Left renal pelvis (tissue), 4 donors: ENCODE measurements around the gene SREBF1. TPM values are rescaled to one million over a fixed set of nuclear protein-coding genes. Genes with fewer than 3 reads are reported as not detected.

Source experiments
- DNase-seq, 4 donors: peaks; one replicate each; pipeline ENCODE4 v3.0.0-alpha.2; 2013; ENCODE audit warnings: low read depth in 4 of 4, low spot score in 3 of 4
- polyA plus RNA-seq, 4 donors: library from polyadenylated mRNA; unstranded; fragments of 120-200 nt; gene quantifications; one replicate each; pipeline ENCODE4 v1.2.1, GENCODE V29; 2013; ENCODE audit not compliant: insufficient read length in 4 of 4

SREBF1 gene
- polyA plus RNA-seq, 4 donors = 39.2 to 64.0 (median 50.9) TPM

DNA sequence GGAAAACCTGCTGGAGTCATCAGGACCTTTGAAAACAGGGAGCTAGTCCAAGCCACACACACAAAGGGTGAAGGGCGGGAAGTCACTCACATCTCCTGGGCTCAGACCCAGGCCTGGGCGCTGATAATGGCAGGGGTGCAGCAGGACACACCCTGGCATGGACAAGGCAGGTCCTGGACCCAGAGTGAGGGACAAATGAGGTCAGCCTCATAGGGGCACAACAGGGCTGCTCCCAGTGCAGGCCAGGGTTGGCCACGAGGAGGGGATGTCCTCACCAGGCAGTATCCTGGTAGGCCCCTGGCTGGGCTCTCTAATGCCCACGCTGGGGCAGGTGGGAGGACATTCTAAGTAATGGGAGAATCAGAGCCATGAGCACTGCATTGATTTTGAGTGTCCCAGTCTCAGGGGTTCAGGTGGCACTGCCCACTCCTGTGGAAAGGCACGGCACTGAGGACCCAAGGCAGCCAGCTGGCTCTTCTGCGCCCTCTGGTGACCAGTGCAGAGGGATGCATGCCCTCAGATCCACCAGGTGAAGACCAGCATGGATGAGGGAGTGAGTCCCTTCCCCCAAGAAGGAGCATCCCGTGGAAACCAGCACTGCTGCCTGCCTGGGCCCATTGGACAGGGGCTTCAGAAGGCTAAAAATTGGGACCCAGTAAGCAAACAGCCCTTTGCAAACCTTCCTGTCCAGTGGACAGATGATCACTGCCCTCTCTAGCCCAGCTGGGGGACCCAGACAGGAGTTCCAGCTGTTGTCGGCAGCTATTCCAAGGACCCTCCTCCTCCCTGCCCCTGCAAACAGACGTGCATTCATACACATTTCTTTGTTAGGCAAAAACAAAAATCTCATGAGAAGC lies 23.4 kb upstream of the SREBF1 start:
- DNase-seq = no peak

DNA sequence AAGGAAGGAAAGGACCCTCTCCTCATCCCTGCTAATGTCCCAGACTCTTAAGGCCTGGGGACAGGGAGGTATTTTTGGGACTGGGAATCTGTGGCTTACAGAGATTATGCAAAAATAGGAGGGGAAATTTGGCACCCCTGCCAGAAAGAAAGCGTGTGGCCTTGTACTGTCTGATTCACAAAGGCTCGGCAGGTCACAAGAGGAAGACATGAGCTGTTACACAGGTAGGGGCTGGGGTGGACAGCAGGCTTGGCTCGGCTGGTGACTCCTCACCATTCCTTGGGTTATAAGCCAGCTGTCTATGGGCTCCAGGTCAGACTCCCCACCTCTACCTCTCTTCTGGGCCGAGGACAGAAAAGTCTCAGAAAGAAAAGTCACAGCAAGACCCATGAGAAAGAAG lies 20.7 kb upstream of the SREBF1 start:
- DNase-seq = no peak

DNA sequence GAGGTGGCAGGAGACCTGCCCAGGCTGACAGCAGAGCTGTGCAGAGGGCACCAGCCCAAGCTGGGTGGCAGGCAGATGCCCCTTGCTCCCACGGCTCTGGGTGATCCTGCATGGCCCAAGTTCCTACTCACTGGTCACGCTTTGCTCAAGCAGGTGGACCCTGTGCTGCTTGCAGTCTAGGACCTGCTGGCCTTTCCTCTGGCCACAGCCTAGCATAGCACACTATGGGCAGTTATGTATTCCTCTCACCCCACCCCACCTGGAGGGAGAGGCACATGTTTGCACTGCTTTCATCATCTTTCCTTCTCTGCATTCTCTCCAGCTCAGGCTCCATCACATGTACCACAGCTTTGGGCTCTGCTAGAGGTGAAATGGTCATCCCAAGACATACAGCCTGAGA lies 19.6 kb upstream of the SREBF1 start:
- no peak for DNase-seq

DNA sequence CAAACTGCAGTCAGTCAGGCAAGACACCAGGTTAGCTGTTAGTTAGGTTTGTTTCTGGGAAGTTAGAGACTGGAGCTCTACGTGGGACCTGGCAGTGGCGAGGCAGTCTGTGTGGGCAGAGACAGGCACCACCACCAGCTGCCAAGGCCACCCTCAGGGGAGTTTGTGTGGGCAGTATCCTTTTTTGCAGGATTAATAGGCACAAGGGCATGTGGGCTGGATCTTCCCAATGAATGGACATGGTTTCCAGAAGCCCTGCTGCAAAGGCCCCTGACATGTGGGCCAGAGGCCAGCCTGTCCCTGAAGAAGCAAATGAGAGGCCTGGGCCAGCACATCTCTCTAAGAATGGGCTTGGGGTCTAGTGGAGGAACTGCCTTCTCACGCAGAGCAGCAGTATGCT lies 19.2 kb upstream of the SREBF1 start:
- DNase-seq = no peak

DNA sequence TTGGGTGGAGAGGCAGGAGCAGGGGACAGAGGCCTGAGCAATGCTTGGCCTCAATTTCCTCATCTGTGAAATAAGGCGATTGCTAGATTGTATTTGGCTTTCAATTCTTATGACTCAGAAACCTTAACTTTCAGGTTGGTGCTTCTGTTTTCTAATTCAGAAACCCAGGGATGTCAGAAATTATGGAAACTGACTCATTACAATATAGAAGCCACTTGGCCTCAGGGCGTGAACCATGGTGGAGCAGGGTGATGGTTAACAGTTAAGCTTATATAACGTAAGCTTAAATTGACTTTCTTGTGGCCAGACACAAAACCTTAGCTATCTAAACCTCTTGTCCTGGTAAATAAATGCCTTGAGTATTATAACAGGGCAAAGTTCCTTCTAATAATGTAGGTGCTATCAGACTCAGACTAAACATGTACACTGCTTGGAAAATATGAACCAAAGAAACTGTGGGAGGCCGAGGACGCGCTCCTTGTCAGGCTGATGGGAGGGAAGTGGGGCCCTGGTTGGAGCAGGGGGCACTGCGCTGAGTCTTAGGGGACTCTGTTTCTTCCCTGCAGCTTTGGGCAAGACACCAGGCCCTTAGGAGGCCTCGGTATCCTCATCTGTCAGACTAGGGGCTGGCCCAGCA lies 17.1 kb upstream of the SREBF1 start:
- DNase-seq = no peak

DNA sequence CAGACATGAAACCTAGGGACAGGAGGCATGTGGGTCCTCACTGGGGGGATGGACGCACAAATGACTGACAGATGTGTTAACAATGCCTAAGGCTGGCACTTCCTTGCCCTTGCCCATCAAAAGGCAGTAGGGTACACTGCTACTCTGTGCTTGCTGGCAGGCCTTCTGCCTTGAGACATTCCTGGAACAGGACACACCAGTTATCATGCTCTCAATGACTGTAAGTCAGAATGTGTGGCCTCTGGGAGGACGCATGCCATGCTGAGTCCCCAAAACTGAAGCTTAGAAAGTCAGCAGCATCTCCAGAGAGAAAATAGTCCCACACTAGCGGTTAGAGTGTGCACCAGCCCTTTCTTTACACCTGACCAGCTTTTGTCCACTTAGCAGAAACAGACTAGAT lies 16.1 kb upstream of the SREBF1 start:
- DNase-seq = no peak

DNA sequence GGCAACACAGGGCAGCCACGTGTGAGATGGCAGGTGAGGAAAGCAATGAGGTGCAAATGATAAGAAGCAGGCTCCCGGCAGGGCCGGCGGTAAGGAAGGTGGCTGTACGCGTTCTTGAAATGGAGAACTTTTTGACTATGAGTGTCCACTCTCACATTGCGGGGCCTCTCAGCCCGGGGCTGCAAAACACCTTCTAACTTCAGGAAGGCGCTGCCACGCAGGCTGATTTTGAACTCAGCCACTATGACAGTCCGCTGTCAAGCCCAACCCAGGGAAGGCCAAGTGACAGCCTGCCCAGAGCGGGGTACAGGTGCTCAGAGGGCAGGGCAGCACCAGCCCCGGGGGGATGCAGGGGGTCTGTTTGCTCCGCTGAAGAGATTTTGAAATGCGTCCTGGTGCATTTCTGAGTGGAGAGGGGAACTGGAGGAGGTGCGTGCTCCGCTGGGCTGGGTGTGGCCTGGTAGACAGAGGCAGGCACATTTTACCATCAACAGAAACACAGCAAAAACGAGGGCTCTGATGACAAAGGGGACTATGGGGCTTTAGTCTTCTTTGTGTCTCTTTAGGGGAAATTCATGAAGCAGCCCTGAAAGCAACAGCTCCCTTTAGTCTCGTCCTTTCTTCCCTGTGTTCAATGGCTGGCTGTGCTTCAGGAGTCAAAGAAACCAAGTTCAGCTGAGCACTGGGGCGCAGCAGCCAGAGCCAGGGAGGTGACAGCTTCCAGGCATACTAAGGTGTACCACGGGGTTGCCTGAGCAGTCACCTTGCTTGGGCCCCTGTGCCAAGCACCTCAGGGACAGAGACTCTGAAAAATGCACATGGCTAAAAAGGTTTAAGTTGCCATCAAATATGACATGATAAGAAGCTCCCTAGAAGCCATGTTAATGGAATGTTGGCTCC lies 14.6 kb upstream of the SREBF1 start:
- DNase-seq = no peak

DNA sequence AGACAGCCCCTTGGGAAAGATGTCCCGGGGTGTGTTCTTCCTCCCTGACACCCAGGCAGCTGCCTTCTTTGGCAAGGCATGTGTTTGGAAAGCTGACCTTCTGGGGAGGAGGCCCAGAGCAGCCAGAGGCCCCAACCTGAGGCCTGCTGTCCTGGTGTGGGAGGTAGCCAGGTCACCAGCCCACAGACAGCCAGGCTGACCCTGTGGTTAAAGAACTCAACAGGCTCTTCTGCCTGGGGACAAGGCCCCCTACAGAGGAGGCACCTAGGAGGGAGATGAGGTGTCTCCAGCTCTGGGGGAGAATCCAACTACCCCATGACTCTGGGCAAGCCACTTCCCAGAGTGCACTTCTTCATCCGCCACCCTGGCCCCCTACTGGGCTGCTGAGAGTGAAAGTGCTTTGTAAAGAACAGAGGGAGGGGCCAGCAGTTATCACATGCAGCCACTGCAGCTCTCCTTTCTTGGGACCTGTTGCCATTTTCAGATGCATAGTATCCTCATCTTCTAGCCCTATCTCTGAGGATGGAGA lies 13.1 kb upstream of the SREBF1 start:
- no peak for DNase-seq

DNA sequence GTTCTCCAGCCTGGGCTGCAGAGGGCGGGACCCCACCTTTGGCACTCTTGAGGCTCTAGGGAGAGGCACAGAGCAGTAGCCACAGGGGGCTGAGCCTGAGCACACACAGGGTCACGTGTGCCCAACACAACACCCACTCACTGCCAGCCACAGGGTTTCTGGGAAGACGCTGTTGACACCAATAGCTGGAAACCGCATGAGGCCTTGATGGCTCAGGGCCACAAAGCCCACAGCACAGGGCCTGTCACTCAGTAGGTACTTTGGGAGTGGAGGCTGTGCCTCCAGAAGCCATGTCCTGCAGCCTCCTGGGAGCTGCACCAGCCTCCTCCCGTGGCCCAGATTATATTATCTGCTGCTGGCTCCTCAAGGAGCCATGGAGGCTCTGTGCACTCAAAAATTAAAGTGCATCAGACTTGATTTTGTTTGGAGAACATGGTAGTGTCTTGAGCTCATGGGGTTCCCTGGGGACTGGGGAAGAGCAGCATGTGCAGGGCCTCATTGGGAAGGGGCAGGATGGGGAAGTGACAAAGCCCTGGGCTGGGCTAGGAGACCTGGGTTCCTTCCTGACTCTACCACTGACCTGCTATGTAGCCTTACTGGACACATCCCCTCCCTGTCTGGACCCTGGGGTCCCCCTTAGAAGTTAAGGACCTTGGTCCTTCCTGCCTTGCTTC lies 12.5 kb upstream of the SREBF1 start:
- no peak for DNase-seq

DNA sequence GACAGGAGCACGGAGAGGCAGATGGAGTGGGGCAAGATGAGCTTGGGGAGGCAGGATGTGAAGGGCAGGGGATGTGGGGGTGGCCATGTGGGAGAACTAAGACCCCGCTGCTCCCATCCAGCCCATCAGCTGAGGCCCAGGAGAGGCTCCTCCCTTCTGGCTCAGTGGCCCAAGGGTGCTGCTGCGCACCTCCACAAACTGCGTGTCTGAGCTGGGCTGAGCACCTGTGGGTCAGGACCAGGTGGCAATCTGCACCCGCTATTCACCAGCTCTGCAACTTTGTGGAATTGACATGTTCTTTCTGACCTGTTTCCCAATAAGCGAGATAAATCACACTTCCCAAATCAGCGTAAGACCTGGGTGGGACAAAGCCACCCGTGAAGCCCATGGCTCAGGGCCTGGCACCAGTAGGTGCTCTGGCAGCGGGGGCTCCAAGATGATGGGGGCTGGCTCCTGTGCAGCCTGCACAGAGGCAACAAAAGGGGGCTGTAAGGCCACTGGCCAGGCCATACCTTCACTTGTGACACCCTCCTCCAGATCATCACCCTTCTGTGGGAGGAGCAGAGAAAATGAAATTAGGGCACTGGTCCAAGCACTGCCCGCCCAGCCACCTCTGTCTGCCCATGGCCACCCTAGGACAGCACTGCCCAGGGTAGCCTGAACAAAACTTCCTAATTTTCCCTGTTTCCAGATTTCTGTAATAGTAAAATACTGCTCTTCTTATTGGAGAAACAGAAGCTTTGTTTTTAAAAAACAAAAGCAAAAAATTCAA lies 11.7 kb upstream of the SREBF1 start:
- no peak for DNase-seq

DNA sequence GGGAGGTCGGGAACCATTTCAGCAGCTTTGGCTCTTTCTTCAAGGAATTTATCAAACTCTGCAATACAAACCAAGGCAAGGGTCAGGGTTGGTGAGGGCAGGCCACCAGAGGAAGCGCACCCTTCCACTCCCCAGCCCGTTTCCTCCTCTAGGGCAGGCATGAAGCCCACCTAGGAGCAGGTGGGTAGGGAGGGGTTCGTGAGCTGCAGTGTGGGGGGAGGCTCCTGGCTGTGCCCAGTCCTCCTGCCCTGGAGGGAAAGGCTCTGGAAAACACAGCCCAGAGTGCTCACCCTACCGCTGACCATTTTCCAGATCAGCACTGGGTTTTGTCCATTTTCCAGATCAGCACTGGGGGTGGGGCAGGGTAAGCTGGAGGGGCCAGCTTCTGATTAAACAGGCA lies 10.9 kb upstream of the SREBF1 start:
- no peak for DNase-seq

DNA sequence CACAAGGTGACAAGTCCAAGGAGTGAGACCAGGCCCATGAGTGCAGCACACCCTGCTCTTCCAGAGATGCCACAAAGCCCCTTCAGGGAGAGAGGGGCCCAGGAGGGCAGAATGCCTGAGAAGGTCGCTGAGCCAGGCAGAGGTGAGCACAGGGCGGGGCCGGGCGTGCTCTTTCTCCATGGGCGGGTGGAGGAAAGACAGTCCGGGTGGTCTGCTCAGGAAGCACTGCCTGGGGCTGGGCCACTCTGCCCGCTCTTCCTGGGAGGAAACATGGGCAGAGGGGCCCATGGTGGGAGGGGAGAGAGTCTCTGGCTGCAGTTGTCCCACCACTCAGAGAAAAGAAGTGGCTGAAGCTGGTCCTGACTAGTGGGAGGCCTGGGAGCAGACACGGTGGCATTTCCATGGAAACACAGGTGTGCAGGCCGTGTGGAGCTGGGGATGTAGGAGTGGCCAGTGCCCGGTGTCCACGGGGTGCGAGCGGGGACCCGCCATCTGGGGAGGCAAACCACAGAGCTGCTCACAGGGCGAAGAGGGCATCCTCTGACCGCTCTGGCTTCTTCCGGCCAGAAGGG lies 10.4 kb upstream of the SREBF1 start:
- DNase-seq = no peak

DNA sequence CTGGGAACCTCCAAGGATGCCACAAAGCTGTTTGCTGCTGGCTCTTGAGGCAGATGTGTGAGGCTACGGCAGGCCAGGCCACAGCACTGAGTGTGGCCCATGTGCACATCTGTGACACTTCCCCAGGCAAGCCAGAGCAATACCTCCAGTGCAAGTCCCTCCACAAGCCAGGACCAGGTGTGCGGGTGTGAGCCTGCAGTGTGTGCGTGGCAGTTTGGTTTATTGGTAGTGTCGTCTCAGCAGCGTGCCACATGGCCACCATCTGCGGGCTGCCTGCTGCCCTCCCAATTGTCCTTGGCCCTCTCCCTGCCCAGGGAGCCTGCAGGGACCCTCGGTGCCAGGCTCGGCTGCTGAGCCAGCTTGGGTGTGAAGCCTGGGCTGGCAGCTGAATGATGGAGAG lies 9.9 kb upstream of the SREBF1 start:
- DNase-seq = no peak

DNA sequence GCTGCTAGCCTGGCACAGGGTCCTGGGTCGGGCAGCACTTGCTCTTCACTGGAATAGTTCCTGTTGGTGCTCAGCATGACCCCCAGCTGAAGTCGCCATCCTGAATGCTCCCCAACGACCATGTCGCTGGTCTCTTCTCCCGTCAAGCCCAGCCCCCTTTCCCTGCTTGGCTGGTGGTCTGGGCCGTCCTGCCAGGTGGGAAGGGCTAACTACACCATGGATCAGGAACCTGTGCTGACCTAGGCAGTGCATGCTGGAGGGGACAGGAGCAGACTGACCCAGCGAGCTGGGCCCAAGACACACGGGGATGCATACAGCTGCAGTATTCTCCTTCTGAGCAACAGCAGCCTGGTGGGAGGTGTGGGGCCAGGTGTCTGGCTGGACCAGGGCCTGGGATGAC lies 9.2 kb upstream of the SREBF1 start:
- no peak for DNase-seq

DNA sequence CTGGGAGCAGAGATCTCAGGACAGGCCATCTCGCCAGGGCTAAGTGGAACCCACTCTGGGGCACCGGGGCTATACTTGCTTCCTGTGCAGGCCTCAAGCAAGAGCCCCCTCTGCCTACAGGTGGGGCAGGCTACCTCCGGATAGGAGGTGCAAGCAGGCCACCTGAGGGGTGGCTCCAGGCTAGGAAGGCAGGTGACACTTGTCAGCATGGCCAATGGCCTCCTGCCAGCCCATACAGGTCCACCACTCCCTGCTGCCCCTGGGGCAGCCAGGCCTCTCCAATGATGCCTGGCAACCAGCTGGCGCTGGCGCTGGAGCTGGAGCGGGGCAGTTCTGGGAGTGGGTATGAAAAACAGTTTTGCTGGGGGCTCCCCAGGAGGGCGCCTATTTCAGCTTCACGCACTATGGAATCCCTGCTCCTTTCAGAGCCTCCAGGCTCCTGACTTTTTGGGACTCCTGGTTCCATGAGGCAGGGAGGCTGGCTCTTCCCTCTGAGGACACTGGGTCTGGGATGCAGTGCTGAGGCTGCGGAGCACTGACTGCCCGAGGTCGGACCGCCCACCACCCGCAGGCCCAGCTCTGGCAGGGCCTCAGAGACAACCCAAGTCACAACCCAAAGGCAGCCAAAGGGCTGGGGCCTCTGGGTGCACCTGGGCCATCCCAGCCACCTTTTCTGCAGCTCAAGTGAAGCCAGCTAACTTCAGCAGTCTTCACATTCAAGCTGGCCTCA lies 8.4 kb upstream of the SREBF1 start:
- DNase-seq = no peak

DNA sequence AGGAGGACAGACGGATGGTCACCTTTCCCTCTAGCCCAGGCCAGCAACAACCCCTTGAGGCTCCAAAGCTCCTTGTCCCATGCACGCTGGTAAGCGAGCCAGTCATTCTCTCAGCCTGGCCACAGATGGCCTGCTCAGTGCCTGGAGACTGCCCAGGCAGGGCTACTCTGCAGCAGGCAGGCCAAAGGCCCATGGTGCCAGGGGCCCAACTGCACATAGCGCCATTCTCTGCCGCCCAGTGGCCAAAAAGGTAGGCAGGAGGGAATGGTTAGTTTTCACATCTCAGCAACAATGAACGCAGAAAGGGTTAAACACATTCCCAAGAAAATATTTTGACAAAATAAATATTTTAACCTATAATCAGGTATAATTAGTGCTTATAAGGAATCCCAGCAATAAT lies 7.7 kb upstream of the SREBF1 start:
- DNase-seq = no peak

DNA sequence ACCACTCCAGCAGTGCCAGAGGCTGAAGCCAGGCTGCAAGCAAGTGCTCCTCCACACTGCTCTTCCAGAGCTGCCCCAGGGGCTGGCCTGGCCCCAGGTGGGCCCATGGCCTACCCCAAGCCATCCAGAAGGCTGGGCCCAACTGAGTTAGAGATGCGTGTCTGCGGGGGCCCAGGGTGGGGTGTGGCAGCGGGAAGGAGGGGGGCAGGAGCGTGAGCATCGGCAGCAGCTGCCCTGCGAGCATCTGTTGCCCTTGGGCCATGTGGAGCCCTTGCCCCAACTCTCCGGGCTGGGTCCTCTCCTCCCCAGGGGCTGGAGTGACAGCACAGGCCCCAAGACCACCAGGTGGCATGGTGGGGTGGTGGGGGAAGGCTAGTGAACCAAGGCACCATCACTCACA lies 7.3 kb upstream of the SREBF1 start:
- no peak for DNase-seq

DNA sequence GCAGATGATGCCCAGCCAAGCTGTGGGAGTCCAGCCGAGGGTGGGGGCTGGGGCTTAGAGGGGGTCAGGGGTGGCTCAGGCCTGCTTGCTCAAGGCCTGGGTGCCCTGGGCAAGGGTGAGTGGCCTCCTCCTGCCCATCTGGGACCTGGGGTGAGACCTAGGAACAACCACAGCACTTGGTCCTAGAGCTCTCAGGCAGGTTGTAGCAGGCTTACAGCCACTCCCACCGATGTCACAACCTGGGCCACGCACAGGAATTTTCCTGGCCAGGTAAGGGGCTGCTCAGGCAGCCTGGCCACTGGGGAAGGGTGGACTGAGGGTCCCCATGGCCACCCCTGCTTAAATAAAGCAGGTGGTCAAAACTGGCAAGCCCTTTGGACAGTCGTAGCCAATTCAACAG lies 6.3 kb upstream of the SREBF1 start:
- no peak for DNase-seq
